ENCODE results near the gene ZNF780B. TPM values are rescaled to one million over a fixed set of nuclear protein-coding genes. Genes with fewer than 3 reads are reported as not detected.

The ZNF780B gene
- total RNA-seq = 10 to 100 TPM; 11.8 to 13.9 TPM

- intact Hi-C loops (cut with micrococcal nuclease) = loop anchor here (2.0 kb wide), 1 partner anchor 35 kb away; the partner anchor contains the start of gene ZNF780A
- ChIA-PET POLR2A (interaction anchor here (0.5 to 2.7 kb wide), 3 partner anchors 86 to 406 kb away, joined by 3 to 13 read pairs (median 5); partner anchors contain the start of gene PSMC4), CTCF (interaction anchor here (1.2 kb wide), 1 partner anchor 86 kb away, joined by 7 read pairs; the partner anchor contains the start of gene PSMC4)
- peaks cover 14% of the 10 kb centered on the region for H3K9me3 Mint-ChIP-seq
- H3K27me3 Mint-ChIP-seq = peaks cover 1% of the 10 kb centered on the region
- H3K4me1 Mint-ChIP-seq (ENCODE audit: low read depth) = peaks cover 38% of the 10 kb centered on the region
- H3K27ac Mint-ChIP-seq = peak within 1 kb of the TSS; percentile 93
- H3K4me3 Mint-ChIP-seq = peak within 1 kb of the TSS; percentile 99
- DNase-seq = peak; percentile 85
- peaks cover 22% of the 10 kb centered on the region for H3K36me3 Mint-ChIP-seq
Measured at GRCh38 chr19:40055832-40056504, at the start of gene ZNF780B. TSS of gene ZNF780B (minus strand) at chr19:40056231. CDS start at chr19:40050332, 5,899 bp downstream.

- H3K27ac Mint-ChIP-seq = no peak overlapping the region
- no peak overlapping the region for H3K4me3 Mint-ChIP-seq
- H3K36me3 Mint-ChIP-seq = no peaks in the 10 kb centered on the region
- ChIA-PET POLR2A (no interaction called here), CTCF (no interaction called here)
- no peaks in the 10 kb centered on the region for H3K4me1 Mint-ChIP-seq (ENCODE audit: low read depth)
- DNase-seq = no peak
- H3K27me3 Mint-ChIP-seq = no peaks in the 10 kb centered on the region
- no peaks in the 10 kb centered on the region for H3K9me3 Mint-ChIP-seq
- intact Hi-C loops (cut with micrococcal nuclease) = no loop called here
Measured at GRCh38 chr19:40104754-40105153, 48.7 kb upstream of the ZNF780B start.

GRCh38 chr19:40103600-40103999 is 47.6 kb upstream of the ZNF780B start:
- ChIA-PET CTCF (no interaction called here), POLR2A (no interaction called here)
- no peak overlapping the region for H3K27ac Mint-ChIP-seq
- no peaks in the 10 kb centered on the region for H3K9me3 Mint-ChIP-seq
- no peaks in the 10 kb centered on the region for H3K36me3 Mint-ChIP-seq
- DNase-seq = no peak
- H3K27me3 Mint-ChIP-seq = no peaks in the 10 kb centered on the region
- H3K4me3 Mint-ChIP-seq = no peak overlapping the region
- no peaks in the 10 kb centered on the region for H3K4me1 Mint-ChIP-seq (ENCODE audit: low read depth)
- intact Hi-C loops (cut with micrococcal nuclease) = no loop called here

- intact Hi-C loops (cut with micrococcal nuclease) = no loop called here
- Mint-ChIP-seq H3K27me3 (peaks cover 3% of the 10 kb centered on the region), H3K4me1 (ENCODE audit: low read depth) (no peaks in the 10 kb centered on the region), H3K9me3 (no peaks in the 10 kb centered on the region), H3K36me3 (no peaks in the 10 kb centered on the region), H3K27ac (no peak overlapping the region), H3K4me3 (no peak overlapping the region)
- DNase-seq = no peak
- POLR2A ChIA-PET = no interaction called here
- CTCF ChIA-PET = no interaction called here
Measured at GRCh38 chr19:40101813-40102212, 45.8 kb upstream of the ZNF780B start.

GRCh38 chr19:40093416-40093815 is 37.4 kb upstream of the ZNF780B start:
- ChIA-PET CTCF (interaction anchor here (0.7 kb wide), 1 partner anchor 249 kb away, joined by 3 read pairs; no protein-coding TSS in a partner anchor), POLR2A (no interaction called here)
- H3K4me1 Mint-ChIP-seq (ENCODE audit: low read depth) = peaks cover 24% of the 10 kb centered on the region
- intact Hi-C loops (cut with micrococcal nuclease) = loop anchor here (5.0 kb wide), 1 partner anchor 99 kb away; the partner anchor contains the start of gene MAP3K10
- H3K4me3 Mint-ChIP-seq = no peak overlapping the region
- peaks cover 10% of the 10 kb centered on the region for H3K36me3 Mint-ChIP-seq
- H3K27ac Mint-ChIP-seq = no peak overlapping the region
- peaks cover 5% of the 10 kb centered on the region for H3K9me3 Mint-ChIP-seq
- DNase-seq = no peak
- H3K27me3 Mint-ChIP-seq = peaks cover 5% of the 10 kb centered on the region

- DNase-seq = no peak
- H3K27me3 Mint-ChIP-seq = peaks cover 2% of the 10 kb centered on the region
- H3K27ac Mint-ChIP-seq = peak overlapping the region; percentile 99
- peaks cover 10% of the 10 kb centered on the region for H3K36me3 Mint-ChIP-seq
- intact Hi-C loops (cut with micrococcal nuclease) = loop anchor here (2.0 to 5.0 kb wide), 3 partner anchors 35 to 101 kb away; partner anchors contain the start of genes MAP3K10, ZNF546 and ZNF780B
- H3K9me3 Mint-ChIP-seq = peaks cover 5% of the 10 kb centered on the region
- CTCF ChIA-PET = interaction anchor here (1.0 kb wide), 1 partner anchor 26 kb away, joined by 3 read pairs; no protein-coding TSS in a partner anchor
- peak overlapping the region; percentile 100 for H3K4me3 Mint-ChIP-seq
- POLR2A ChIA-PET = interaction anchor here (1.3 to 1.6 kb wide), 3 partner anchors 94 to 245 kb away, joined by 3 to 6 read pairs (median 6); partner anchors contain the start of genes FBL, PSMC4 and ZNF546
- H3K4me1 Mint-ChIP-seq (ENCODE audit: low read depth) = peaks cover 37% of the 10 kb centered on the region
Measured at GRCh38 chr19:40091205-40092129, 35.4 kb upstream of the ZNF780B start.

GRCh38 chr19:40090241-40091204 is 34.5 kb upstream of the ZNF780B start, which contains the start of gene ZNF780A:
TSS of gene ZNF780A (minus strand) at chr19:40090943. CDS start at chr19:40084753, 6,190 bp downstream.
- POLR2A ChIA-PET = interaction anchor here (1.3 to 1.6 kb wide), 3 partner anchors 94 to 244 kb away, joined by 3 to 6 read pairs (median 6); partner anchors contain the start of genes FBL, PSMC4 and ZNF546
- CTCF ChIA-PET = interaction anchor here (0.7 to 1.0 kb wide), 2 partner anchors 25 to 88 kb away, joined by 3 read pairs; no protein-coding TSS in a partner anchor

GRCh38 chr19:40089462-40089861 is 33.4 kb upstream of the ZNF780B start:
- peaks cover 37% of the 10 kb centered on the region for H3K4me1 Mint-ChIP-seq (ENCODE audit: low read depth)
- POLR2A ChIA-PET = interaction anchor here (0.6 kb wide), 1 partner anchor 80 kb away, joined by 3 read pairs; no protein-coding TSS in a partner anchor
- peak overlapping the region; percentile 99 for H3K27ac Mint-ChIP-seq

More at GRCh38 chr19:40090241-40091204, 34.5 kb upstream of the ZNF780B start, which contains the start of gene ZNF780A:
- DNase-seq = peak; percentile 87
- Mint-ChIP-seq H3K4me3 (peak within 1 kb of the TSS; percentile 100), H3K27me3 (peaks cover 2% of the 10 kb centered on the region), H3K36me3 (peaks cover 8% of the 10 kb centered on the region), H3K9me3 (peaks cover 5% of the 10 kb centered on the region), H3K27ac (peak within 1 kb of the TSS; percentile 99), H3K4me1 (ENCODE audit: low read depth) (peaks cover 37% of the 10 kb centered on the region)
- intact Hi-C loops (cut with micrococcal nuclease) = loop anchor here (2.0 to 5.0 kb wide), 3 partner anchors 34 to 102 kb away; partner anchors contain the start of genes MAP3K10, ZNF546 and ZNF780B

GRCh38 chr19:40088299-40089047 is 32.4 kb upstream of the ZNF780B start:
- Mint-ChIP-seq H3K27ac (no peak overlapping the region), H3K4me3 (no peak overlapping the region), H3K9me3 (peaks cover 5% of the 10 kb centered on the region), H3K27me3 (no peaks in the 10 kb centered on the region), H3K36me3 (peaks cover 18% of the 10 kb centered on the region), H3K4me1 (ENCODE audit: low read depth) (peaks cover 37% of the 10 kb centered on the region)
- CTCF ChIA-PET = interaction anchor here (1.9 kb wide), 1 partner anchor 118 kb away, joined by 6 read pairs; the partner anchor contains the start of gene PSMC4
- POLR2A ChIA-PET = interaction anchor here (0.7 kb wide), 1 partner anchor 664 kb away, joined by 6 read pairs; no protein-coding TSS in a partner anchor
- no peak for DNase-seq
- intact Hi-C loops (cut with micrococcal nuclease) = no loop called here

More at GRCh38 chr19:40089462-40089861, 33.4 kb upstream of the ZNF780B start:
- Mint-ChIP-seq H3K27me3 (peaks cover under 1% of the 10 kb centered on the region), H3K36me3 (peaks cover 13% of the 10 kb centered on the region), H3K9me3 (peaks cover 5% of the 10 kb centered on the region), H3K4me3 (peak overlapping the region; percentile 100)
- intact Hi-C loops (cut with micrococcal nuclease) = no loop called here
- CTCF ChIA-PET = interaction anchor here (0.7 kb wide), 1 partner anchor 87 kb away, joined by 3 read pairs; no protein-coding TSS in a partner anchor
- DNase-seq = no peak

- no peak overlapping the region for H3K27ac Mint-ChIP-seq
- H3K36me3 Mint-ChIP-seq = peaks cover 45% of the 10 kb centered on the region
- H3K9me3 Mint-ChIP-seq = peaks cover 11% of the 10 kb centered on the region
- peaks cover 27% of the 10 kb centered on the region for H3K4me1 Mint-ChIP-seq (ENCODE audit: low read depth)
- H3K4me3 Mint-ChIP-seq = no peak overlapping the region
- intact Hi-C loops (cut with micrococcal nuclease) = no loop called here
- H3K27me3 Mint-ChIP-seq = no peaks in the 10 kb centered on the region
- ChIA-PET POLR2A (no interaction called here), CTCF (no interaction called here)
- DNase-seq = no peak
Measured at GRCh38 chr19:40084948-40085347, 28.9 kb upstream of the ZNF780B start.

Data from activated CD4-positive, alpha-beta memory T cell treated with anti-CD3 and anti-CD28 coated beads for 36 hours (primary cell).